ENCODE measurements around the gene PNRC2.

DNA sequence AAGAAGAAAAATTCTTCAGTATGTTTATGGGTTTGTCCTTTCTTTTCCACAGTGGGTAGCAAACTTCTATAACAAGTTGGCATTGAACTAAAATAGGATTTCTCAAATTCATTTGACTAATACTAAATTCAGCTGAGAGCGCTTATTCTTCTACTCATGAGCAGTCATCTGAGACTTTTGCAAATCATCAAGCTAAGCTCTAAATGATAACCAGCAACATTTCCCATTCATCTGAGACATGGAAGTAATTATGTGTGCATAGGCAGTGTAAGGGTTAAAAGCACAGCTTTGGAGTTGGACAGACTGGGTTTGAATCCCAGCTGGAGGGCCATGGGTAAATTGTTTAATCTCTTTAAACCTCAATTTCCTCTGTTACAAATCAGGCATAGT is 28.1 kb upstream of the PNRC2 start:
- TF ChIP-seq CTCF (IDR thresholded peaks at IDR 0.05), result no peak
- no peak for TF ChIP-seq POLR2A (IDR thresholded peaks at IDR 0.05)

Data from right lobe of liver (tissue), 4 donors.